Ovary (tissue), 3 donors: ENCODE data around the gene UCK2.

Source experiments
- EP300 ChIP-seq: sonication (generic); formaldehyde crosslinking; IDR thresholded peaks from one replicate; pipeline ENCODE4 v1.6.1; 2017; ENCODE audit warnings: antibody characterized with exemption
- POLR2A ChIP-seq: fragments of 450-650 bp; IDR thresholded peaks from one replicate; pipeline ENCODE4 v1.6.1; 2017; ENCODE audit warnings: antibody characterized with exemption, mild to moderate bottlenecking, moderate library complexity
- TF ChIP-seq, protein P1 (sequence below), 3 donors: fragments of 450-650 bp in 2 of 3; fragments of 200-600 bp in 1 of 3; IDR thresholded peaks; one replicate each; pipeline versions ENCODE4 v1.5.1 to v1.8.0; 2016 to 2022; ENCODE audit warnings: antibody characterized with exemption in 3 of 3, mild to moderate bottlenecking in 1 of 3
- donor health status: DM: no; HTN: no; CAD: no.

DNA sequence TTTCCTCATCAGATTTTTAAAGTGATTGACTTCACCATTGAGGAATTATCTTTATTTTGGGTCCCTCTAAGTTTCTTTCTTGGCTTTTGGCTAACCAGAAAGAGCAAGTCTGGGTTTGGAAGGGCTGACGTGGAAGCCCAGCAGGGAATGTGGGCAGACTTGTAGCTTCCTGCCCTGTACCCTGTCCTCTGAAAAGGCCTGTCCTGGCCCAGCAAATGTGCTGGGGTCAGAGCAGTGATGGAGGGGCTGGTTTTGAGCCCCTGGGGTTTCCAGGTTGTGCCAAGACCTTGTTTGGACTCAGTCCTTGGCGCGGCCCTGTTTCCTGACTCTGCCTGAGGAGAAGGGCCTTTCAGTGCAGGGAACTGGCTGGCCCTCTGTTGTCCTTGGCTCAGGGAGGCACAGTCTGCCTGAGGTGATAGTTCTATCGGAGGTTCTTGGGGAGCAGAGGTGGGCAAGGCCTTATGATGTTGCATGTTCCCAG is 72.1 kb downstream of the UCK2 start:
- TF ChIP-seq POLR2A (no peak), EP300 (no peak)
- TF ChIP-seq, protein P1, sequence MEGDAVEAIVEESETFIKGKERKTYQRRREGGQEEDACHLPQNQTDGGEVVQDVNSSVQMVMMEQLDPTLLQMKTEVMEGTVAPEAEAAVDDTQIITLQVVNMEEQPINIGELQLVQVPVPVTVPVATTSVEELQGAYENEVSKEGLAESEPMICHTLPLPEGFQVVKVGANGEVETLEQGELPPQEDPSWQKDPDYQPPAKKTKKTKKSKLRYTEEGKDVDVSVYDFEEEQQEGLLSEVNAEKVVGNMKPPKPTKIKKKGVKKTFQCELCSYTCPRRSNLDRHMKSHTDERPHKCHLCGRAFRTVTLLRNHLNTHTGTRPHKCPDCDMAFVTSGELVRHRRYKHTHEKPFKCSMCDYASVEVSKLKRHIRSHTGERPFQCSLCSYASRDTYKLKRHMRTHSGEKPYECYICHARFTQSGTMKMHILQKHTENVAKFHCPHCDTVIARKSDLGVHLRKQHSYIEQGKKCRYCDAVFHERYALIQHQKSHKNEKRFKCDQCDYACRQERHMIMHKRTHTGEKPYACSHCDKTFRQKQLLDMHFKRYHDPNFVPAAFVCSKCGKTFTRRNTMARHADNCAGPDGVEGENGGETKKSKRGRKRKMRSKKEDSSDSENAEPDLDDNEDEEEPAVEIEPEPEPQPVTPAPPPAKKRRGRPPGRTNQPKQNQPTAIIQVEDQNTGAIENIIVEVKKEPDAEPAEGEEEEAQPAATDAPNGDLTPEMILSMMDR (IDR thresholded peaks at IDR 0.05), result no peak
